ENCODE results near the gene FARSB.
"Not testable (repeated sequence)": the region's sequence is repeated elsewhere in the genome, so short reads cannot be mapped to it uniquely, and the experiment has no call there.

The FARSB gene

DNA sequence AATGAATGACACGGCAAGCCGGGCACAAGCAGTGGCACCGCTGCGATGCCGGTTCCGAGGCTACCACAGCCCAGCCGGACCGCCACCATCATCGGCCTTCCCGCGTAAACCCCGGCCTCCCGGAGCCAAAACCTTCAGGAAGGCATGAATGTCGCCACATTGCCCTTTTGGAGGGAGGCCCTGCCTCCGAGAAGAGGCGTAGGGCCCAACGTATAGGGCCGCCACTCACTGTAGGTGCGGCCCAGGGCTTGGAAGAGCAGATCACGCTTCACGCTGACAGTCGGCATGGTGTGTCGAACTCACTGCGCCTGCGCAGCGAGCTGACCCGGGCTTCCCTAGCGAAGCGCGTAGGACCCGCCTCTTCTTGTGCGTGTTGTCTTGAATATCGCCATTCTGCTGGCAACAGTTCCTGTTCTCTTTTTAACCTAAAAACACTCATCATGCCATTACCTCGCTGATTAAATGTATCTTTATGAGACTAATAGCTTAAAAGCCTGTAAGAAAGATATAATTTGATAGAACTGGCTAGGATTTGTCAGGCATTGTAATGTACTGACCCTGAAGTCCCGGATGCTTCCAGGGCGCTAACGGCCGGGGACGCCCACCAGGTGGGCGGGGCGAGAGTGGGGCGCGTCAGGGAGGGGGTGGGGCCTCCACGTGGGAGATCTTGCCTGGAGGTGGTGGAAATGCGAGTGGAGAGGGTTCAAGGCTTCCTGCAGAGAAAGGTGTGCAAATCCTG is at the start of gene FARSB:
Gene FARSB, minus strand, starts transcription at position 306 of the 739 bp plus-strand sequence. Its CDS starts 19 bp downstream, at position 287.
- DNase-seq, result peak; percentile 91

DNA sequence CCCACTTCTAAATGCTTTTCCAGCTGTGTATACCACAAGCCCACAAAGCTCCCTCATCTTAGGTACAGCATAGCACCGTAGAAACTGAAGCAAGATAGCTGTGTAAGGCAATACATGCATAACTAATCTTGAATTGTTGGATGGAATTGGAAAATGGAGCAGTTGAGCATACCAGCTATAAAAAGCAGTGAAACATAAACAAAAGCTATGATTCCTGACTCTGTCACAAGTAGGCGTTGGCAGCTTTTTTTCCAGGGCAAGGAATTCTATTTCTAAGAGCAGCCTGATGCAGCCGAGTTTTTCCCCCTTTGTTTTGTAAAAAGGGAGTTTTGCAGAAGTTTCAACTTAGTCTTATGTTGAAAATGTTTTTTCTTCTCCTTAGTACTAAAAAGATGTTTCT is 48.0 kb upstream of the FARSB start:
- no peak for DNase-seq

DNA sequence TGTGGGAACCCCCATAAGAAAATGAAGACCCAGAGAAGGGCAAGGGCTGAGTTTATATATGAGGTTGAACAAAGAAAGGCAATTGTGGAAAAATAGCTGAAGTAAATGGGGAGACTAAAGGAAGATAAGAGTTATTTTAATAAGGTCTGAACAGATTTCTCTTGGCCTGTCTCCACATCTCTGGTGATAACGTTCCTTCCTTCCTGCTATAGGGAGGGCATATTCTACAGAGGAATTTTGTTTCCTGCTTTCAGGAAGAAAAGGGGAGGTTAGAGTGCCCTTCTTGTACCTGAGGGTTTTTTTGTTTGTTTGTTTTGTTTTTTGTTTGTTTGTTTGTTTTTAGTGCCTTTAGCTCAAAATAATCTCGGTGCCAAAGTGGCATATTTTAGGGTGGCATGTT is 47.2 kb upstream of the FARSB start:
- no peak for DNase-seq

GRCh38 chr2:222701721-222702131 is 45.8 kb upstream of the FARSB start:
- no peak for DNase-seq

DNA sequence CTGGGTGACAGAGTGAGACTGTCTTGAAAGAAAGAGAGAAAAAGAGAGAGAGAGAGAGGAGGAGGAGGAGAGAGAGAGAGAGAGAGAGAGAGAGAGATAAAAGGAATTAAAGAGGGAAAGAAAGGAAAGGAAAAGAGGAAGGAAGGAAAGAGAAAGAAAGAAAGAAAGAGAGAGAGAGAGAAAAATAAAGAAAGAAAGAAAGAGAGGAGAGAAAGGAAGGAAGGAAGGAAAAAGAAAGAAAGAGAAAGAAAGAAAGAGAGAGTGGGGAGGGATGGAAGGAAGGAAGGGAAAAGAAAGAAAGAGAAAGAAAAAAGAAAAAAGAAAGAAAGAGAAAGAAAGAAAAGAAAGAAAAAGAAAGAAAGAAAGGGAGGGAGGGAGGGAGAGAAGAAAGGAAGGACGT is 45.3 kb upstream of the FARSB start:
- DNase-seq, result no peak

DNA sequence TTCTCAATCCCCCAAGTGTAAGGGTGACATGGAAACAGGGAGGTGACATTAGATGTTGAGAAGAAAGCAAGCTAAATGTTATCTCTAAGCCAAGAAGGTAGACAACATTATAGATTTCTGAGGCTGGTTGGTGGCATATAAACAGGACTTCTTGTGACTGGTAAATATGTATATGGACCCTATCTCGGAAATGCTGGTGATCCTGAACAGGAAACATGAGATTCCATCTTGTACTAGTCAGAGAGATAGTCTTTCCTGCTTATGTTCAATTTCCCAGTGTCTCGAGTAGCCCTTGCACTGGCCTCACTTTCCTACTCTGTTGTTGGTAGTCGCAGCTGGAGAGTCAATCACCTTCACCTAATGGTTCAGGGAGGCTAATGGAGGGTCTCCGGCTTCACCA is 42.4 kb upstream of the FARSB start:
- DNase-seq, result no peak

DNA sequence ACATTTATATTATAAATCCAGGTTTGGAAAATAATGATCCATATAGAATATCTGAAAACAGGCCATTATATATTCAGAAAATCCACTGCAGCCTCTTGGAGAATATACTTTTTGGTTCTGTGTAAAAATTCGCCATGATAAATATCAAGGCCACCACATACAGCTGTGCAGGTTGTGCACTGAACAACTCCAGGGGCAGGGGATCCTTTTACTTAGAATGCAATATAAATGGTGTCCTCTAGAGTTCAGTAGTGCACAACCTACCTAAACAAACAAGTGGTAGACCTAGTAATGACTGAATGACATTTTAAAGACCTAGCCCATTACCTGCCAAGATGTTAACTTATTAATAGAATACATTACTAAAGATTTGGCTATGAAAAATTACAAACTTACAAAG is 37.9 kb upstream of the FARSB start:
- DNase-seq, result no peak

DNA sequence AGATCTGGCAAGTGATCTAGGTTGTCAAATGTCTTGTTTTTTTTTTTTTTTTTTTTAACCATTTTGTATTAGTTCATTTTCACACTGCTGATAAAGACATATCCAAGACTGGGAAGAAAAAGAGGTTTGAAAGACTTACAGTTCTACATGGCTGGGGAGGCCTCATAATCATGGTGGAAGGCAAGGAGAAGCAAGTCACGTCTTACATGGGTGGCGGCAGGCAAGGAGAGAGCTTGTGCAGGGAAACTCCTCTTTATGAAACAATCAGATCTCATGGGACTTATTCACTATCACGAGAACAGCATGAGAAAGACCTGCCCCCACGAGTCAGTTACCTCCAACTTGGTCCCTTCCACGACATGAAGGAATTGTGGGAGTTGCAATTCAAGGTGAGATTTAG is 37.5 kb upstream of the FARSB start:
- not testable (repeated sequence) for DNase-seq

GRCh38 chr2:222690564-222691200 is 34.8 kb upstream of the FARSB start:
- DNase-seq, result peak; percentile 48

DNA sequence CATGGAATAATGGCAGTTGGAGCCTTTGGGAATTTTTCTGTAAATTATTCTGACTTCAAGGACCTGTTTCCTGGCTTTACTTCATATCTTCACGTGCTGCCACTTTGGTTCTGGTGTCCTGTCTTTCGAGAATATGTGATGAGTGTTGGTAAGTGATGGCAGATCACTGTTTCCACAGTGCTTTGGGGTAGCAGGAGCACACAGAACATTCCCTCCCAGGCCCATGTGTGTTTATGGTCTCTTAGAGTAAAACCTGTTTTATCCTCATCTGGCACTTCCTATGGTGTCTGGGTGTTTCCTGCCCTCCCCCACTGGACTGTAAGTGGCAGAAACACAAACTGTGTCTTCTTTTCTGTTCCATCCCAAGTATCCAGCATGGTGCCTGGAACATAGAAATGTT is 33.4 kb upstream of the FARSB start:
- DNase-seq, result no peak

GRCh38 chr2:222688917-222689316 is 33.0 kb upstream of the FARSB start:
- DNase-seq, result no peak

- DNase-seq, result no peak
Observed at GRCh38 chr2:222686086-222686750, 30.3 kb upstream of the FARSB start.

GRCh38 chr2:222683805-222684204 is 27.9 kb upstream of the FARSB start:
- no peak for DNase-seq

GRCh38 chr2:222677981-222678380 is 22.1 kb upstream of the FARSB start:
- DNase-seq, result no peak

DNA sequence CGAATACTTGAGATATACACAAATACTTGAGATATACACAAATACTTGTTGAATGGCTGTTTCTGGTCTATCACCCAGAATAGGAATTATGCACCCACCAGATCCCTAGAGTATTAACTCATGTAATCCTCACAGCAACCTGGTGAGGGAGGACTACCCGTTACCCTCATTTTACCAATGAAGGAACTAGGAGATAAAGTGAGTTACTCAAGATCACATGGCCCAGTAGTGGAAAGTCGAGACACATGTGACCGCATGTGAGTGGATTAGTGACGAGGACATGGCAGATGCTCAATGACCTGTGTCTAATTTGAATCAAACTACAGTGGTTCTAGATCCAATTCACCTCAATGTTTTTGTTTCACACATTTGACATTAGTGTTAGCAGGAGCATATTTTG is 18.0 kb upstream of the FARSB start:
- no peak for DNase-seq

DNA sequence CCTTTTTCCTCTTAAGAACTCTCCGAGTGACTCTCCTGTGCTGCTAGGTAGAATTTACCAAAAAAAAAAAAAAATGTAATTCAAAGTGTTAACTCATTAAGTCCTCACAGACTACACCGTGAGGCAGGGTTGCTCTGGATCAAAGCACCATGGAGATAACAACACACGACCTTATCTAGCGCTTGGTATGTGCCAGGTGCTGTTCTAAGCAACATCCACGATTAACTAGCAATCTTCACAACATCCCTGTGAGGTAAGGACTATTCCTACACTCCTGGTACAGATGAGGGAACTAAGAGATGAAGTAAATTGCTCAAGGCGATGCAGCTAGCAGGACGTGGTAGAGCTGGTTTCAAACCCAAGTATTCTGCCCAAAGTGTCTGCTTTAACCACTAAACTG is 17.4 kb upstream of the FARSB start:
- no peak for DNase-seq

- no peak for DNase-seq
Observed at GRCh38 chr2:222672068-222672401, 16.1 kb upstream of the FARSB start.

DNA sequence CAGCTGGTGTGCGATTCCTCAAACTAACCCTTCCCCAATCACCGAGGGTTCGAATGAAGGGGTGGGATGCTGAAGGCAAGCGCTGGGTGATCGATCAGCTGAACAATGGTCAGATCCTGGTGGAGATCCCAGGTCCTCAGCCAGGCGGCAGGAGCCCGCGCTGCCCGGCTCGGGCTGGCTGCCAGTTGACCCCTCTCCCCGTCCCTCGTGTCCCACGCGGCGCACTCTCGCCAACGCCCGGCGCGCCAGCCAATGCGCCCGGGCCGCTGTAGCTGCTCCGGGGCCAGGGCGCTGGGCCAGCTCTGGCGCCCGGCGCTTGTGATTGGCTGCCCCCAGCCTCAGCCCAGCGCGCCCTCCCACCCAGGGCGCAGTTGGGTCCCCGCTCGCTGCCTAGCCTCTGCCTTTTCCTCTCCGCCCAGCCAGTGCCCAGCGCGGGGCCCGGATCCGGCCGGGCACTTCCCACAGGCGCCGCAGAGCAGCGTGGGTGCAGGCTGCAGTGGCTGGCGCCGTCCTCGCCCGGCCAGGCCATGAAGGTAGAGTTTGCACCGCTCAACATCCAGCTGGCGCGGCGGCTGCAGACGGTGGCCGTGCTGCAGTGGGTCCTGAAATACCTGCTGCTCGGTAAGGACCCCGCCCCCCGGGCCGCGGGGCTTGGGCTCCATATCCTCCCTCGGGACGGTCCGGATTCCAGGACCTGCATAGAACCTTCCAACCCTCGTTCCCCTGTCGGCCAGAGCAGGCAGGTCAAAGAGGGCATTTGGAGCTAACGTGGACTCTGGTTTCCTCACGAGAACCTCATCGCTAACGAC is 15.6 kb upstream of the FARSB start, which contains the start of gene MOGAT1:
Gene MOGAT1, plus strand, starts transcription at position 400 of the 809 bp plus-strand sequence. Its CDS starts 128 bp downstream, at position 528.
- DNase-seq, result no peak

GRCh38 chr2:222670191-222671038 is 14.5 kb upstream of the FARSB start:
- DNase-seq, result no peak

DNA sequence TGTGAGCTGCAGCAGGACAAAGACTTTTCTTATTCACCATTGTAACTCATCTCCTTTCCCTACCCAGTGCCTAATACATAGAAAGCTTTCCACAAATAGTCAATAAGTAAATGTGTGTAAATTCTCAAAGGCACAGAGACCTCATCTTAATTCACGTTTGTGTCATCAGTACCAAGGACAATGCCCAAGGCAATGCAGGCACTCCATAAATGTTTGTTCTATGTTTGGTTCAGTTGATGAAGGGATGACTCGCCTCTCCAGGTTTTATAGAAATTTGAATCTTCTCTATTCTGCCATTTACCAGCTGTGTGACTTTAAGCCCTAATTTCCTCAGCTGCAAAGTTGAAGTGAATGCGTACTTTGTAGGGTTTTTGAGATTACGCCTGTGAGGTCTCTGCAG is 13.5 kb upstream of the FARSB start:
- DNase-seq, result no peak

- DNase-seq, result no peak
Observed at GRCh38 chr2:222668494-222669154, 12.7 kb upstream of the FARSB start.

DNA sequence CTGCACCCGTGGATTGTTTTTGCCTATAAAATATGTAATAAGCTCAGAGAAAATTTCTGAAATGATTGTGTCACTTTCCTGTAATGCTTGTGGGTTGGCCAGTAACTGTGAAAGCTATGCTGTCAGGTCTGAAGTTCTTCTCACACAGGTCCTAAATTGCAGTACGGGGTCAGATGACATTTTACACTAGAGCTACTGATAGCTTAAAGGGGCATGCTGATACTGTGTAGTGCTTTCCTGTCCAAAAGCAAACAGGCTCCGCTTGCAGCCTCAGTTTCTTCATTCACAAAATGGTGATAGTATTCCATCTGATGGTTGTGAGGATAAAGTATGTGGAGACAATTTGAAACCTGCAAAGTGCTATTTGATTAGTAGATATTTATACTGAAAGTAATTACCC is 7.6 kb upstream of the FARSB start:
- no peak for DNase-seq
